HUES48 (cell line): Measurements from ENCODE around the gene U2AF1.
"Not testable (repeated sequence)": the region's sequence is repeated elsewhere in the genome, so short reads cannot be mapped to it uniquely, and the experiment has no call there.

ENCODE experiments used
- H3K27ac ChIP-seq: one replicate; pipeline ENCODE4 v1.7.0; 2013; ENCODE audit warnings: low read depth, low read length, inconsistent platforms
- H3K27me3 ChIP-seq: 2 replicates; pipeline ENCODE4 v1.6.1; 2013; ENCODE audit warnings: mild to moderate bottlenecking, low read length; ENCODE audit not compliant: control insufficient read depth, insufficient read depth
- H3K36me3 ChIP-seq: 2 replicates; pipeline ENCODE4 v1.6.1; 2013; ENCODE audit warnings: low read length; ENCODE audit not compliant: control insufficient read depth, insufficient read depth
- H3K4me1 ChIP-seq: 2 replicates; pipeline ENCODE4 v1.6.1; 2013; ENCODE audit warnings: mild to moderate bottlenecking, low read length; ENCODE audit not compliant: control insufficient read depth, insufficient read depth
- H3K4me3 ChIP-seq: 2 replicates; pipeline ENCODE4 v1.5.1; 2013; ENCODE audit warnings: mild to moderate bottlenecking, low read depth, low read length
- H3K9ac ChIP-seq: 2 replicates; pipeline ENCODE4 v1.6.1; 2013; ENCODE audit warnings: mild to moderate bottlenecking, low read depth, low read length, moderate library complexity
- H3K9me3 ChIP-seq: 2 replicates; pipeline ENCODE4 v1.6.1; 2013; ENCODE audit warnings: low read length; ENCODE audit not compliant: control insufficient read depth, insufficient read depth

U2AF1 gene, protein sequence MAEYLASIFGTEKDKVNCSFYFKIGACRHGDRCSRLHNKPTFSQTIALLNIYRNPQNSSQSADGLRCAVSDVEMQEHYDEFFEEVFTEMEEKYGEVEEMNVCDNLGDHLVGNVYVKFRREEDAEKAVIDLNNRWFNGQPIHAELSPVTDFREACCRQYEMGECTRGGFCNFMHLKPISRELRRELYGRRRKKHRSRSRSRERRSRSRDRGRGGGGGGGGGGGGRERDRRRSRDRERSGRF

DNA sequence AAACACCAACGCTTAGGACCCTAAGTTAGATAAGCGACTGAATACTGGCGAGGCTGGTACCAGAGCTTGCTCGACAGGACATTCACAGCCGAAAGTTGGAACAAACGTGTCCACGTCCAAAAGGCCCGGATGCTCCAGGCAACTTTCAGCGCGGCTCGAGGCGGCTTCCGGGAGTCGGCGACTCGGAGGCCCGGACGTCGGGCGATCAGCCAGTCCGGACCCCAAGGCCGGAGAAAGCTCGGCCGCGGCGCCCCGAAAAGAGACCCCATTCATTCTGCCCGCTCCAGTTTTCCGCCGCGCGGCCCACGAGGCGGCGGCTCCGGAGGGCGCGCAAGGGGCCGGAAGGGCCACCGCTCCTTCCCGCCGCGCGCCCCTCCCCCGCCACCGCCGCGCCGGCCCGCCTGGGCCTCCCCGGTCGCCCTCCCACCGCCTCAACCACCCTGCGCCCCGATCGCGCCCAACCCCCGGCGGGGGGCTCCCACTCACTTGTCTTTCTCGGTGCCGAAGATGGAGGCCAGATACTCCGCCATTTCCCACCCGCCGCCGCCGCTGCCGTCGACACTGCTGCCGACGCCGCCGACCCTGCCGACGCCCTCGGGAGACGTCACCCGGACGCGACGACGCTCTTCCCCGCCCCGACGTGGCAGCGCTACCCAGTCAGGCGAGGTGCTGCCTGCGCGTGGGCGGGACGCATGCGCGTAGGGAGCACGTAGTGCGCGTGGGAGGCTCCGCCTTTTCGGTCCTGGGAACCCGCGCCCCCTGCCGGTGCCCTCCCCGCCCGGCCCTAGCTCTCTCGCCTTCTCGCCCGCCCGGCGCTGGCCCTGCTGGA is at the start of gene U2AF1:
Gene U2AF1, minus strand, starts transcription at position 606 of the 829 bp plus-strand sequence. Its CDS starts 76 bp downstream, at position 530.
- H3K4me1 ChIP-seq, H3K27me3 ChIP-seq, H3K9me3 ChIP-seq, H3K36me3 ChIP-seq: not testable (repeated sequence)
- peak within 1 kb of the TSS; percentile 51 for H3K27ac ChIP-seq
- peak within 1 kb of the TSS; percentile 85 for H3K9ac ChIP-seq
- H3K4me3 ChIP-seq = peak within 1 kb of the TSS; percentile 69

DNA sequence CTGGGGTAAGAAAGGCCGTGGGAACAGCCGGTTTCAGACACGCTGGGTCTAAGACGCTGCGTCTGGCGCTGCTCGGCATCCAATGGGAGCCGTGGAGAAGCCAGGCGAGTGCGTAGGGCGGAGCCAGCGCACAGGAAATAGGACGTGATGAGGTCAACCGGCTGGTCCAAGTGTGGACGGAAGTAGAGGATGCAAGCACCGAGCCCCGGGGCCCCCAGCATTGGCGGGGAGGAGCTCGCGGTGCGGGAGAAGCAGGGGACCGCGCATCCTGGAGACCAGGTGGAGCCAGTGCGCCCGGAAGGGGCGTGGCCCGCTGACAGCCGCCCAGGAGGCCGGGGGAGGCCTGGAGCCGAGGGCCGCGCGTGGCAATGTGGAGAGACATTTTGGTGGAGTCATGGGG is 46.2 kb upstream of the U2AF1 start:
- not testable (repeated sequence) for H3K9ac ChIP-seq, H3K36me3 ChIP-seq, H3K9me3 ChIP-seq, H3K27ac ChIP-seq, H3K4me1 ChIP-seq, H3K4me3 ChIP-seq, H3K27me3 ChIP-seq

GRCh38 chr21:43149344-43149743 is 42.0 kb upstream of the U2AF1 start:
- not testable (repeated sequence) for H3K9ac ChIP-seq, H3K9me3 ChIP-seq, H3K36me3 ChIP-seq

DNA sequence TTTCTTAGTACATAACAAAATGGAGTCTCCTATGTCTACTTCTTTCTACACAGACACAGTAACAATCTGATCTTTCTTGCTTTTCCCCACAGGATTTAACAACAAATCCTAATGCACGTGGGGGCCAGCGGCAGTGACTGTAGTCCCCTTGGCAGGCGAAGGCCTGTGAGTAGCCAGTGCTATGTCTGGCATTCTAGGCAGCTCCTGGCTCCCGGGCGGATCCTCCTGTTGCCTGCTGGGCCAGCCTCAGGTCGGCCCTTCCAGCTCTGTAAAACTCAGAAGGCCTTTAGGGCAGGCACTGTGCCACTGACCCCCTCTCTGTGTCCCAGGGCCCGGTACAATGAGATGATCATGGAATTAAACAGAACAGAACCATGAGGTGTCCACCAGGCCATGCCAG is 40.6 kb upstream of the U2AF1 start:
- H3K9me3 ChIP-seq, H3K4me1 ChIP-seq, H3K9ac ChIP-seq, H3K36me3 ChIP-seq, H3K27me3 ChIP-seq, H3K27ac ChIP-seq, H3K4me3 ChIP-seq: not testable (repeated sequence)

More at GRCh38 chr21:43149344-43149743, 42.0 kb upstream of the U2AF1 start:
- not testable (repeated sequence) for H3K4me3 ChIP-seq, H3K27me3 ChIP-seq, H3K27ac ChIP-seq, H3K4me1 ChIP-seq

DNA sequence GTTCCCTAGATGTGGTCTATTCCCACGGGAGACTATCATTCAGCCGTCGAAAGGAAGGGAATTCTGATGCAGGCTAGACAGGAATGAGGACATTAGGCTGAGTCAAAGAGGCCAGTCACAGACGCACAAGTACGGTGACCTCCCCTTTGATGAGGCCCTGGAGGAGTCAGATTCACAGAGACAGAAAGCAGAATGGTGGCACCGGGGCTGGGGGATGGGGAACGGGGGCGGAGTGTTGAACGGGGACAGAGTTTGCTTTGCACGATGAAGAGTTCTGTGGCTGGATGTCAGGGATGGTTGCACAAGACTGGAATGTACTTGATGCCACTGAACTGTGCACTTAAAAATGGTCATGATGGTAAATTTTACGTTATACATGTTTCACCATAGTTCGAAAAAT is 39.3 kb upstream of the U2AF1 start:
- not testable (repeated sequence) for H3K36me3 ChIP-seq, H3K4me1 ChIP-seq, H3K27ac ChIP-seq, H3K4me3 ChIP-seq, H3K9me3 ChIP-seq, H3K27me3 ChIP-seq, H3K9ac ChIP-seq

DNA sequence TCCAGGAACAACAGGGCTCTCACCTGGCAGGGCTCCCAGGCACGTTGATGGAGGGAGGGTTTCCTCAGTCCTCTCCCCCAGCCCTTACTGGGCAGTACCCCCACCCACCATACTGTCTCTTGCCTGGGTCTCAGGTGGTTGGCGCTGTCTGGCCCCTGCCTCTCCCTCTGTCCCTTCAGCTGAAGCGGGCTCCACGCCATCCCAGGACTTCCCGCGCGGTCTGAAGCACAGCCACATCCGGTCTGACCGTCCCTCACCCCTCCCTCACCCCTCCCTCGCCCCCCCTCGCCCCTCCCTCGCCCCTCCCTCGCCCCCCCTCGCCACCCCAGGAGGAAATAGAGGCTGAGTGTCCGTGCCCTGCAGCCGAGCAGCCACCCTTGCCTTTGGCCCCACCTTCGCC is 34.0 kb upstream of the U2AF1 start:
- H3K9ac ChIP-seq, H3K9me3 ChIP-seq, H3K27me3 ChIP-seq, H3K4me3 ChIP-seq, H3K4me1 ChIP-seq, H3K27ac ChIP-seq, H3K36me3 ChIP-seq: not testable (repeated sequence)

GRCh38 chr21:43138944-43139343 is 31.6 kb upstream of the U2AF1 start:
- not testable (repeated sequence) for H3K27me3 ChIP-seq, H3K4me1 ChIP-seq, H3K36me3 ChIP-seq, H3K4me3 ChIP-seq, H3K9me3 ChIP-seq, H3K9ac ChIP-seq, H3K27ac ChIP-seq

- H3K27ac ChIP-seq, H3K9ac ChIP-seq, H3K27me3 ChIP-seq, H3K4me1 ChIP-seq, H3K36me3 ChIP-seq, H3K4me3 ChIP-seq, H3K9me3 ChIP-seq: not testable (repeated sequence)
These were observed 27.1 kb upstream of the U2AF1 start for GRCh38 chr21:43134520-43134919.

DNA sequence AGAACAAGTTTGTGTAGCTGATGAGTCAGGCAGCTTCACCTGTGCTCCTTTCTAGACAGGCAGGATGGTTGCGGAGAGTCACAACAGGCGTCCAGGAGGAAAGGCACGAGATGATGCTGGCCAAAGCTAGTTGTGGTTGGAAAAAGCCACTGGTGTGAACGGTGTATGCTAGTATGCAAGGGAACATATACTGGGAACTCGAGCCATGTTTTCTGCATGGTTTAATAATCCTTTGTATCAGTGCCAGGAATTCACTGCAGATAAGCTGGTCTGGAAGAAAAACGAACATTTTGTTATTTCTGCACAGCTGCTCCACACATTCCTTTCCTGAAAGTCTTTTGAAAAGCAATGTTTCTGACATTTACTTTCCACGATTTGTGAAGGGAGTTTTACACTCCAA is 22.7 kb upstream of the U2AF1 start:
- not testable (repeated sequence) for H3K27me3 ChIP-seq, H3K4me1 ChIP-seq, H3K36me3 ChIP-seq, H3K4me3 ChIP-seq, H3K9me3 ChIP-seq, H3K27ac ChIP-seq, H3K9ac ChIP-seq

DNA sequence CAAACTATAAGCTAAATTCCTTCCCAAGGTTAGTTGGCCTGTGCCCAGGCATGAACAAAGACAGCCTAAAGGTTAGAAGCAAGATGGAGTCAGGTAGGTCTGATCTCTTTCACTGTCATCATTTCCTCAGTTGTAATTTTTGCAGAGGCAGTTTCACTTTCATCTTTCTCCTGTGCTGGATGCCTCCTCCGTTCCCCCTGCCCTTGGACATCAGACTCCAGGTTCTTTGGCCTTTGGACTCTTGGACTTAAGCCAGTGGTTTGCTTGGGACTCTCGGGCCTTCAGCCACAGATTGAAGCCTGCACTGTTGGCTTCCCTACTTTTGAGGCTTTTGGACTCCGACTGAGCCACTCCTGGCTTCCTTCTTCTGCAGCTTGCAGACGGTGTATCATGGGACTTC is 8.6 kb upstream of the U2AF1 start:
- H3K4me3 ChIP-seq, H3K4me1 ChIP-seq, H3K27me3 ChIP-seq, H3K9me3 ChIP-seq, H3K27ac ChIP-seq, H3K36me3 ChIP-seq, H3K9ac ChIP-seq: not testable (repeated sequence)

DNA sequence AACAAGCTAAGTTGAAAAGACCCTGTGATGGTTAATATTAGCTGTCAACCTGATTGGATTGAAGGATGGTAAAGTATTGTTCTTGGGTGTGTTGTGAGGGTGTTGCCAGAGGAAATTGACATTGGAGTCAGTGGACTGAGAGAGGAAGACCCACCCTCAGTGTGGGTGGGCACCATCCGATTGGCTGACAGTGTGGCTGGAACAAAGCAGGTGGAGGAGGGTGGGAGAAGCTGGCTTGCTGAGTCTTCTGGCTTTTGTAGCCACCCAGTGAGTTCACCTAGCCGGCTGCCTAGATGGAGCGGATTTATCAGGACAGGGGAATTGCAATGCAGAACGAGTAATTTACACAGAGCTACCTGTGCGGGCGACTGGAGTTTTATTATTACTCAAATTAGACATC is 7.1 kb upstream of the U2AF1 start:
- H3K9me3 ChIP-seq, H3K27me3 ChIP-seq, H3K4me1 ChIP-seq, H3K27ac ChIP-seq, H3K4me3 ChIP-seq, H3K36me3 ChIP-seq, H3K9ac ChIP-seq: not testable (repeated sequence)
